ENCODE data around the gene ISYNA1. TPM values are rescaled to one million over a fixed set of nuclear protein-coding genes. Genes with fewer than 3 reads are reported as not detected.

ISYNA1 gene
- total and polyA plus RNA-seq, 2 of the 8 experiments (the other 6 are each of a cell fraction or from before 2014, with no cell fraction given) = 207 to 264 TPM

GRCh38 chr19:18385359-18385674 lies 52.6 kb downstream of the ISYNA1 start:
- DNase-seq (ENCODE audit: low read depth in 1 of 2, low spot score in 2 of 2) = no peak
- Histone ChIP-seq H3K36me3 (ENCODE audit: control insufficient read depth in 2 of 4, insufficient read depth in 4 of 4, low read length in 3 of 4) (no peaks in the 10 kb centered on the region), H3K27me3 (replicated peaks in 1 of 4; ENCODE audit: control insufficient read depth in 3 of 4, extremely low read depth in 1 of 4, insufficient read depth in 3 of 4, low read length in 3 of 4) (peaks cover 0 to 23% (median 14%) of the 10 kb centered on the region in 4 experiments; a peak in 6 of 7 replicates), H3K79me2 (ENCODE audit: control insufficient read depth in 1 of 2, insufficient read depth in 2 of 2, low read length in 2 of 2) (no peaks in the 10 kb centered on the region), H2BK15ac (ENCODE audit: low read length) (peak overlapping the region; percentile 10; the same call in 1 of the 2 replicates), H3K23me2 (ENCODE audit: low read depth, low read length) (peaks cover 2% of the 10 kb centered on the region; the same call in 1 of the 2 replicates), H3K56ac (replicated peaks; ENCODE audit: insufficient read length, low read depth, low read length) (no peak overlapping the region), H2BK20ac (ENCODE audit: low read length) (peak overlapping the region; percentile 51; the same call in 1 of the 2 replicates), H3K23ac (ENCODE audit: insufficient read length) (no peak overlapping the region), H4K91ac (replicated peaks; ENCODE audit: insufficient read length, low read length) (no peak overlapping the region), H3K14ac (ENCODE audit: insufficient read length) (no peak overlapping the region), H3K4me2 (ENCODE audit: insufficient read depth in 1 of 2, low read depth in 2 of 2, low read length in 2 of 2) (no peak overlapping the region), H2BK120ac (replicated peaks; ENCODE audit: low read depth, low read length) (peak overlapping the region; percentile 16), H3K4ac (replicated peaks; ENCODE audit: insufficient read length, low read depth, low read length) (no peak overlapping the region), H4K20me1 (replicated peaks in 1 of 2; ENCODE audit: control insufficient read depth in 1 of 2, insufficient read depth in 2 of 2, low read length in 2 of 2) (no peaks in the 10 kb centered on the region), H3K9me3 (ENCODE audit: insufficient read depth in 2 of 2, low read depth in 1 of 2, low read length in 1 of 2) (no peaks in the 10 kb centered on the region), H3K27ac (ENCODE audit: low read depth, low read length) (no peak overlapping the region), H4K5ac (ENCODE audit: insufficient read length, low read depth, low read length) (no peak overlapping the region), H4K8ac (ENCODE audit: extremely low read depth, insufficient read depth, low read length) (no peak overlapping the region), H3K4me3 (ENCODE audit: extremely low read depth in 1 of 4, insufficient read depth in 2 of 4, low read depth in 3 of 4, low read length in 4 of 4) (no peak overlapping the region), H2BK12ac (ENCODE audit: low read depth, low read length) (peak overlapping the region; percentile 6), H2BK5ac (ENCODE audit: low read depth, low read length) (peak overlapping the region; percentile 3; the same call in 1 of the 2 replicates), H3K79me1 (ENCODE audit: low read depth, low read length) (no peaks in the 10 kb centered on the region), H3K9ac (replicated peaks in 1 of 4; ENCODE audit: extremely low read depth in 1 of 4, low read depth in 3 of 4, low read length in 3 of 4) (no peak overlapping the region), H2AFZ (ENCODE audit: low read length) (no peak overlapping the region), H3K4me1 (replicated peaks in 1 of 4; ENCODE audit: control insufficient read depth in 3 of 4, insufficient read depth in 4 of 4, low read length in 3 of 4) (peaks cover 3 to 4% (median 4%) of the 10 kb centered on the region in 4 experiments), H3K18ac (ENCODE audit: extremely low read depth, low read length) (no peak overlapping the region; the same call in 1 of the 2 replicates), H2AK5ac (ENCODE audit: low read depth, low read length) (no peak overlapping the region)
- no peak for FAIRE-seq
- WGBS, 2 experiments (ENCODE audit: extremely low coverage in 1 of 2, insufficient coverage in 1 of 2, insufficient read length in 1 of 2, insufficient replicate concordance in 2 of 2, low coverage in 1 of 2, low lambda C conversion rate in 2 of 2, missing lambda C conversion rate in 1 of 2) = 95% methylated on average over 3 of the region's 3 CpGs; no CpG with 5 or more reads in 1 of the 2 experiments
- ChIA-PET CTCF (ENCODE audit: partially characterized antibody) (interaction anchor here (0.6 to 10.4 kb wide), 18 partner anchors 8 to 178 kb away, joined by 3 to 177 read pairs (median 6); partner anchors contain the start of genes LRRC25 and SSBP4), POLR2A (ENCODE audit: partially characterized antibody) (interaction anchor here (0.8 to 1.4 kb wide), 6 partner anchors 10 to 104 kb away, joined by 3 to 7 read pairs (median 4); partner anchors contain the start of gene JUND)
- TF ChIP-seq NANOG (IDR thresholded peaks at IDR 0.05; ENCODE audit: insufficient read depth, low read depth, low read length, poor library complexity, severe bottlenecking) (no peak), E2F6 (IDR thresholded peaks at IDR 0.05) (no peak), CTBP2 (IDR thresholded peaks at IDR 0.05; ENCODE audit: borderline replicate concordance, insufficient read depth, insufficient read length, low read length) (no peak), MAX (IDR thresholded peaks at IDR 0.05) (no peak), TCF12 (IDR thresholded peaks at IDR 0.05; ENCODE audit: low read depth, low read length) (no peak), CEBPB (IDR thresholded peaks at IDR 0.05; ENCODE audit: low read depth, low read length) (no peak)
